ENCODE data around the gene TDP2.

TDP2 gene

DNA sequence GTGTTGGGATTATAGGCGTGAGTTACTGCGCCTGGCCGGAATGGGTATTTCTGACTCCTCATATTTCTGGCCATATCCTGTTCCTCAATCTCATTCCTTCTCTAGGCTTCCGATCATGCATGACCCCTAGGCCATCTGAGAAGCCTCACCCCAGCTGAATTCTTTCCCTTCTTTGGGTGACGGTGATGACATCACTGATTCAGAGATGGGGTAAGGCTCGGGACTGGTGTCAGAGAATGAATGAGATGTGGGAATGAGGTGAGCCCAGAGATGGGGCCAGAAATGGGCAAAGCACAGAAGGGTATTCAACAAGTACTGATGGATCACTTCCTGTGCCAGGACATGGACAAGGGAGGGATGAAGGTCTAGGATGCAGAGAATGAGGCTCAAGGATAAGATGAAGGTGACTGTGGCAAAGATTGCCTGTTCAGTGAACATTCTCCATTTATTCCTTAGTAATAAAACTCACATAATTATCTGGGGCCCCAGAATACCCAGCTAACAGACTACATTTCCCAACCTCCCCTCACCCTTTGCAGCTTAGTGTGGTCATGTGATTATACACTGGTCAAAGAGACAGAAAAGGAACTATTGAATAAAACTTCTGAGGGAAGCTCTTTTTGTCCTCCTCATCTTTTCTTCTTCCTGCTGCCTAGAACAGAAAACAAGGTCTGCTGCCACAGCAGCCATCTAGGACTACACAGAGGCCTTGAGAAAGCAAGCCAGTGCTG is 60.3 kb downstream of the TDP2 start:
- POLR2A ChIA-PET, result interaction anchor here (0.6 kb wide), 1 partner anchor 45 kb away, joined by 3 read pairs; no protein-coding TSS in a partner anchor
- no peak for DNase-seq
- no peaks in the 10 kb centered on the region for H3K36me3 ChIP-seq (ENCODE audit: control insufficient read depth in 4 of 4, insufficient read depth in 4 of 4, low read length in 3 of 4)
- H3K4me3 ChIP-seq (ENCODE audit: control insufficient read depth in 1 of 7, extremely low read depth in 1 of 7, insufficient read depth in 4 of 7, low read depth in 2 of 7, low read length in 6 of 7), result no peak overlapping the region
- CTCF ChIA-PET, result interaction anchor here (1.2 kb wide), 1 partner anchor 11 kb away, joined by 3 read pairs; no protein-coding TSS in a partner anchor
- H3K4me1 ChIP-seq (ENCODE audit: control extremely low read depth in 1 of 4, control insufficient read depth in 4 of 4, insufficient read depth in 4 of 4, low read length in 3 of 4), result no peaks in the 10 kb centered on the region
- 100% methylated on average over 3 of the region's 6 CpGs for WGBS (ENCODE audit: insufficient coverage)
- no peaks in the 10 kb centered on the region for H3K27me3 ChIP-seq (replicated peaks in 2 of 5; ENCODE audit: control insufficient read depth in 4 of 5, insufficient read depth in 5 of 5, low read length in 4 of 5)
- peaks cover 0 to 2% (median 0%) of the 10 kb centered on the region in 5 experiments for H3K9me3 ChIP-seq (ENCODE audit: control extremely low read depth in 1 of 5, control insufficient read depth in 4 of 5, insufficient read depth in 2 of 5, low read depth in 1 of 5, low read length in 4 of 5)
- H3K27ac ChIP-seq (ENCODE audit: insufficient read depth in 1 of 2, low read depth in 1 of 2, low read length in 2 of 2, poor library complexity in 1 of 2, severe bottlenecking in 2 of 2), result no peak overlapping the region

DNA sequence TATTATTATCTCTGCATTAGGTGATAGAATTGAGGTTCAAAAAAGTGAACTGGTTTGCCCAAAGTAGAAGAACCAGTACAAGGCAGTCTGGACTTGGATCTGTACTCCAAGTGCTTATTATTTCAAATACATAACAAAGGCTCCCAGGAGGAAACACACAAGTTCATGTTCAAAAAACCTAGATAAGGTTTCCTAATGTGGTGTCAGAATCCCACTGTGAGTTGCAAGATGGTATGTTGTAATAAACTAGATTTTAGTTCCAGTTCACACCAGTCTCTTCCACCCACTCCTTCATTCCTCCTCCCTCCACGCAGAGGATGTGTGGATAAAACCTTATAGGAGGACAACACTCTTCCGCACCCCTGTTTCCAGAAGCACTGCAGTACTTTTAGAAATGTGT is 63.5 kb downstream of the TDP2 start:
- Histone ChIP-seq H3K27me3 (replicated peaks in 2 of 5; ENCODE audit: control insufficient read depth in 4 of 5, insufficient read depth in 5 of 5, low read length in 4 of 5) (no peaks in the 10 kb centered on the region), H3K36me3 (ENCODE audit: control insufficient read depth in 4 of 4, insufficient read depth in 4 of 4, low read length in 3 of 4) (no peaks in the 10 kb centered on the region), H3K27ac (ENCODE audit: insufficient read depth in 1 of 2, low read depth in 1 of 2, low read length in 2 of 2, poor library complexity in 1 of 2, severe bottlenecking in 2 of 2) (no peak overlapping the region), H3K4me3 (ENCODE audit: control insufficient read depth in 1 of 7, extremely low read depth in 1 of 7, insufficient read depth in 4 of 7, low read depth in 2 of 7, low read length in 6 of 7) (no peak overlapping the region), H3K4me1 (ENCODE audit: control extremely low read depth in 1 of 4, control insufficient read depth in 4 of 4, insufficient read depth in 4 of 4, low read length in 3 of 4) (no peaks in the 10 kb centered on the region), H3K9me3 (ENCODE audit: control extremely low read depth in 1 of 5, control insufficient read depth in 4 of 5, insufficient read depth in 2 of 5, low read depth in 1 of 5, low read length in 4 of 5) (peaks cover 0 to 2% (median 0%) of the 10 kb centered on the region in 5 experiments)
- DNase-seq, result no peak
- CTCF ChIA-PET, result no interaction called here
- no CpG with 5 or more reads among the region's 2 CpGs for WGBS (ENCODE audit: insufficient coverage)
- POLR2A ChIA-PET, result no interaction called here

- Histone ChIP-seq H3K27me3 (replicated peaks in 2 of 5; ENCODE audit: control insufficient read depth in 4 of 5, insufficient read depth in 5 of 5, low read length in 4 of 5) (no peaks in the 10 kb centered on the region), H3K9me3 (ENCODE audit: control extremely low read depth in 1 of 5, control insufficient read depth in 4 of 5, insufficient read depth in 2 of 5, low read depth in 1 of 5, low read length in 4 of 5) (peaks cover 0 to 2% (median 0%) of the 10 kb centered on the region in 5 experiments), H3K36me3 (ENCODE audit: control insufficient read depth in 4 of 4, insufficient read depth in 4 of 4, low read length in 3 of 4) (no peaks in the 10 kb centered on the region), H3K4me3 (ENCODE audit: control insufficient read depth in 1 of 7, extremely low read depth in 1 of 7, insufficient read depth in 4 of 7, low read depth in 2 of 7, low read length in 6 of 7) (no peak overlapping the region), H3K27ac (ENCODE audit: insufficient read depth in 1 of 2, low read depth in 1 of 2, low read length in 2 of 2, poor library complexity in 1 of 2, severe bottlenecking in 2 of 2) (no peak overlapping the region), H3K4me1 (ENCODE audit: control extremely low read depth in 1 of 4, control insufficient read depth in 4 of 4, insufficient read depth in 4 of 4, low read length in 3 of 4) (no peaks in the 10 kb centered on the region)
- no peak for DNase-seq
- ChIA-PET POLR2A (no interaction called here), CTCF (interaction anchor here (0.9 kb wide), 1 partner anchor 133 kb away, joined by 3 read pairs; no protein-coding TSS in a partner anchor)
- WGBS (ENCODE audit: insufficient coverage), result 65% methylated on average over 4 of the region's 4 CpGs
Observed at GRCh38 chr6:24600903-24601302, 65.8 kb downstream of the TDP2 start.

All from common myeloid progenitor, CD34-positive (primary cell).